IMR-90 (cell line): ENCODE results near the gene PPP6R3. TPM values are rescaled to one million over a fixed set of nuclear protein-coding genes. Genes with fewer than 3 reads are reported as not detected.

Experiments used
- ATAC-seq: fragments of 200-7000 bp; cut with Tn5 transposase; 2 replicates; pipeline ENCODE4 v1.9.1; 2020; ENCODE audit warnings: low read depth, mild to moderate bottlenecking, moderate library complexity
- BruUV-seq: library from RNA; stranded (reverse); fragments of 400-500 nt; replicated peaks from 2 replicates; lab custom pipeline; 2021; lab: Mats Ljungman, UMichigan
- CTCF ChIA-PET: fragments of 300-600 bp; formaldehyde crosslinking; extraction: SDS; loops from one replicate; lab custom pipeline; 2021; ENCODE audit warnings: antibody characterized with exemption; lab: Yijun Ruan, JAX
- POLR2A ChIA-PET: fragments of 300-600 bp; sonication (Branson Sonifier 250); formaldehyde crosslinking; loops from one replicate; lab custom pipeline; 2022; ENCODE audit warnings: antibody characterized with exemption; ENCODE audit not compliant: unreplicated experiment; lab: Charles Lee
- DNase-seq: peaks from one replicate; pipeline ENCODE4 v3.0.0; 2013
- H2AFZ ChIP-seq: replicated peaks from 2 replicates; pipeline ENCODE3; 2013; ENCODE audit warnings: low read length, mild to moderate bottlenecking; ENCODE audit not compliant: poor library complexity
- H2AK5ac ChIP-seq: 2 replicates; pipeline ENCODE4 v1.6.1; 2013; ENCODE audit warnings: low read depth, low read length, inconsistent platforms
- H2AK9ac ChIP-seq: replicated peaks from 2 replicates; pipeline ENCODE3; 2013; ENCODE audit warnings: mild to moderate bottlenecking, low read depth, low read length, moderate library complexity; ENCODE audit not compliant: poor library complexity
- H2BK120ac ChIP-seq: 2 replicates; pipeline ENCODE4 v1.6.1; 2013; ENCODE audit warnings: low read depth, low read length, inconsistent platforms
- H2BK15ac ChIP-seq: 3 replicates; pipeline ENCODE4 v1.6.1; 2013; ENCODE audit warnings: low read depth, low read length, inconsistent platforms
- H2BK20ac ChIP-seq: 2 replicates; pipeline ENCODE4 v1.6.1; 2013; ENCODE audit warnings: low read depth, mild to moderate bottlenecking, inconsistent platforms, low read length, moderate library complexity
- H2BK5ac ChIP-seq: 2 replicates; pipeline ENCODE4 v1.6.1; 2013; ENCODE audit warnings: mild to moderate bottlenecking, low read depth, low read length, inconsistent platforms; ENCODE audit not compliant: poor library complexity, severe bottlenecking
- H3K14ac ChIP-seq: replicated peaks from 2 replicates; pipeline ENCODE4 v1.6.1; 2013; ENCODE audit warnings: low read depth, low read length, inconsistent platforms
- H3K18ac ChIP-seq: 2 replicates; pipeline ENCODE4 v1.6.1; 2013; ENCODE audit warnings: low read depth, low read length, control low read depth
- H3K23ac ChIP-seq: 2 replicates; pipeline ENCODE4 v1.6.1; 2013; ENCODE audit warnings: low read depth, low read length, inconsistent platforms
- H3K27ac ChIP-seq: 2 replicates; pipeline ENCODE4 v1.5.1; 2013; ENCODE audit warnings: mild to moderate bottlenecking, control low read depth, low read length; ENCODE audit not compliant: insufficient read depth
- H3K27me3 ChIP-seq: 2 replicates; pipeline ENCODE4 v1.6.1; 2013; ENCODE audit warnings: low read length; ENCODE audit not compliant: control insufficient read depth, insufficient read depth
- H3K36me3 ChIP-seq: 2 replicates; pipeline ENCODE4 v1.6.1; 2013; ENCODE audit warnings: low read length, mixed read lengths; ENCODE audit not compliant: control insufficient read depth, insufficient read depth
- H3K4ac ChIP-seq: 2 replicates; pipeline ENCODE4 v1.6.1; 2013; ENCODE audit warnings: low read depth, low read length, inconsistent platforms
- H3K4me1 ChIP-seq: 2 replicates; pipeline ENCODE4 v1.6.1; 2013; ENCODE audit warnings: low read length, mixed read lengths; ENCODE audit not compliant: control insufficient read depth, insufficient read depth
- H3K4me2 ChIP-seq: 2 replicates; pipeline ENCODE4 v1.6.1; 2013; ENCODE audit warnings: low read depth, mild to moderate bottlenecking, control low read depth, low read length, moderate library complexity
- H3K4me3 ChIP-seq: 2 replicates; pipeline ENCODE4 v1.5.1; 2013; ENCODE audit warnings: low read depth, mild to moderate bottlenecking, control low read depth, low read length, moderate library complexity; ENCODE audit not compliant: insufficient read depth
- H3K56ac ChIP-seq: 2 replicates; pipeline ENCODE4 v1.6.1; 2013; ENCODE audit warnings: low read length, inconsistent platforms; ENCODE audit not compliant: insufficient read depth; ENCODE audit errors: extremely low read depth
- H3K79me1 ChIP-seq, 2 experiments: 2 replicates each; pipeline ENCODE4 v1.6.1; 2013; ENCODE audit warnings: low read length in 2 of 2, inconsistent platforms in 1 of 2, low read depth in 1 of 2
- H3K9ac ChIP-seq: 2 replicates; pipeline ENCODE4 v1.6.1; 2013; ENCODE audit warnings: low read depth, low read length, control low read depth
- H3K9me1 ChIP-seq: 2 replicates; pipeline ENCODE4 v1.6.1; 2013; ENCODE audit warnings: low read length, inconsistent platforms; ENCODE audit not compliant: insufficient read depth
- H3K9me3 ChIP-seq: 2 replicates; pipeline ENCODE4 v1.6.1; 2013; ENCODE audit warnings: low read length; ENCODE audit not compliant: control insufficient read depth, insufficient read depth
- H4K20me1 ChIP-seq: 2 replicates; pipeline ENCODE4 v1.6.1; 2013; ENCODE audit warnings: low read length, inconsistent platforms; ENCODE audit not compliant: insufficient read depth
- H4K5ac ChIP-seq: 2 replicates; pipeline ENCODE4 v1.6.1; 2013; ENCODE audit warnings: mild to moderate bottlenecking, low read depth, low read length, control low read depth
- H4K8ac ChIP-seq, 2 experiments: 2 replicates each; pipeline ENCODE4 v1.6.1; 2013; ENCODE audit warnings: low read depth in 2 of 2, low read length in 2 of 2, control low read depth in 1 of 2, inconsistent platforms in 1 of 2
- H4K91ac ChIP-seq: 2 replicates; pipeline ENCODE4 v1.6.1; 2013; ENCODE audit warnings: low read depth, low read length, inconsistent platforms; ENCODE audit not compliant: insufficient read depth
- BHLHE40 ChIP-seq: fragments of 150-350 bp; IDR thresholded peaks from 2 replicates; pipeline ENCODE4 v1.6.1; 2016; ENCODE audit warnings: mild to moderate bottlenecking, low read depth, low read length
- CEBPB ChIP-seq: IDR thresholded peaks from 2 replicates; pipeline ENCODE4 v1.6.1; 2012; ENCODE audit warnings: low read depth, low read length, improper control_type of control experiment
- CHD1 ChIP-seq: IDR thresholded peaks from 2 replicates; pipeline ENCODE4 v1.6.1; 2012; ENCODE audit warnings: low read depth, low read length, improper control_type of control experiment
- FOS ChIP-seq: fragments of 150-350 bp; IDR thresholded peaks from 2 replicates; pipeline ENCODE4 v1.6.1; 2016; ENCODE audit warnings: low read depth, low read length
- MAFK ChIP-seq: IDR thresholded peaks from 2 replicates; pipeline ENCODE4 v1.6.1; 2012; ENCODE audit warnings: low read depth, low read length, improper control_type of control experiment
- MAZ ChIP-seq: IDR thresholded peaks from 2 replicates; pipeline ENCODE4 v1.6.1; 2012; ENCODE audit warnings: low read depth, mild to moderate bottlenecking, low read length, improper control_type of control experiment, moderate library complexity, borderline replicate concordance
- MXI1 ChIP-seq: IDR thresholded peaks from 2 replicates; pipeline ENCODE4 v1.6.1; 2012; ENCODE audit warnings: low read depth, mild to moderate bottlenecking, low read length, moderate library complexity, borderline replicate concordance
- NFE2L2 ChIP-seq: fragments of 150-350 bp; IDR thresholded peaks from 2 replicates; pipeline ENCODE4 v1.6.1; 2016; ENCODE audit warnings: low read depth, mild to moderate bottlenecking, low read length
- POLR2A ChIP-seq: IDR thresholded peaks from 2 replicates; pipeline ENCODE4 v1.6.1; 2012; ENCODE audit warnings: mild to moderate bottlenecking, low read depth, low read length
- RAD21 ChIP-seq: IDR thresholded peaks from 2 replicates; pipeline ENCODE4 v1.6.1; 2012; ENCODE audit warnings: low read length, improper control_type of control experiment
- RCOR1 ChIP-seq: IDR thresholded peaks from 2 replicates; pipeline ENCODE4 v1.6.1; 2012; ENCODE audit warnings: mild to moderate bottlenecking, low read length, improper control_type of control experiment; ENCODE audit not compliant: insufficient replicate concordance
- RFX5 ChIP-seq: IDR thresholded peaks from 2 replicates; pipeline ENCODE4 v1.8.0; 2012; ENCODE audit warnings: low read depth, mild to moderate bottlenecking, low read length, moderate library complexity
- SMC3 ChIP-seq: fragments of 150-350 bp; IDR thresholded peaks from 2 replicates; pipeline ENCODE4 v1.6.1; 2016; ENCODE audit warnings: low read depth, mild to moderate bottlenecking, antibody characterized with exemption, low read length, moderate library complexity
- WGBS, 2 experiments: methylation state at CpG; one replicate each; pipeline versions ENCODE4 v1.1.5 to v1.1.7; 2013; ENCODE audit warnings: missing lambda C conversion rate in 2 of 2; ENCODE audit not compliant: insufficient read length in 1 of 2; ENCODE audit errors: extremely low coverage in 2 of 2; 5-methylcytosine and 5-hydroxymethylcytosine counted together
- dilution Hi-C: fragments of 300-500 bp; cut with HindIII; formaldehyde crosslinking; loops from one replicate; pipeline ENCODE4 v1.14.3; 2018; ENCODE audit warnings: low sequenced_read_pairs; ENCODE audit not compliant: unreplicated experiment
- in situ Hi-C: fragments of 300-500 bp; cut with MboI; formaldehyde crosslinking; loops from 3 replicates; pipeline ENCODE4 v1.14.3; 2019; ENCODE audit warnings: low sequenced_read_pairs, inconsistent platforms, mixed read lengths
- intact Hi-C: fragments of 100-400 bp; cut with micrococcal nuclease; formaldehyde crosslinking; loops from 2 replicates; pipeline ENCODE4 v1.10.0; 2022
- polyA plus RNA-seq, 3 experiments: library from polyadenylated mRNA; depleted of rRNA; stranded (reverse); fragments of >200 nt; gene quantifications; 2 replicates each; pipeline ENCODE4 v1.2.3, GENCODE V29; 2012; ENCODE audit warnings: low replicate concordance in 1 of 3
- total RNA-seq: library from RNA; depleted of rRNA; stranded (reverse); fragments of >200 nt; gene quantifications from 2 replicates; pipeline ENCODE4 v1.2.3, GENCODE V29; 2012
- TF ChIP-seq, protein P1 (sequence below): fragments of 150-350 bp; IDR thresholded peaks from 2 replicates; pipeline ENCODE4 v1.6.1; 2017; ENCODE audit warnings: mild to moderate bottlenecking, antibody characterized with exemption, low read length, low read depth
- TF ChIP-seq, protein P2 (sequence below): fragments of 150-350 bp; IDR thresholded peaks from 2 replicates; pipeline ENCODE4 v1.6.1; 2016; ENCODE audit warnings: low read depth, mild to moderate bottlenecking, low read length, moderate library complexity, borderline replicate concordance
- TF ChIP-seq, protein P3 (sequence below): conservative IDR thresholded peaks from 2 replicates; pipeline ENCODE4 v1.5.1; 2012; ENCODE audit warnings: mild to moderate bottlenecking, low read depth, low read length, improper control_type of control experiment

The PPP6R3 gene
- total and polyA plus RNA-seq, 2 of the 4 experiments (the other 2 are of a cell fraction) = 29.0 to 123 TPM

DNA sequence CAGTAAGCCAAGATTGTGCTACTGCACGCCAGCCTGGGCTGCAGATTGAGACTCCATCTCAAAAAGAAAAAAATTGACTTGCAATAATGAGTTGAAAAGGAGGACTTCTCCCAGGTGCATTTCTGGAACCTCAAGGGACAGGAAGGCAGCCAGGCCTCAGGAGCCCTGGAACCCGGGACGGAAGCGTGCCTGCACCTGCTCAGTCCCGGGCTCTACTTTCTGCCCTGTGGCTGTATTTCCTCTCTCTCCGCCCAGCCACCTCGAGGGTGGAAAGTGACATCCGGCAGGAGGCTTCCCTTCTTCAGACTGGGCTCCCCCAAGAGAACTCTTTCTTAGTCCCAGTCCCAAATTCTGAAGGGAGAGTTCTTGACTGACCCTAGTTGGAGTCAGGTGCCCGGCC is 203.6 kb downstream of the PPP6R3 start:
- no CpG with 5 or more reads among the region's 9 CpGs for WGBS, 2 experiments
- Histone ChIP-seq H3K79me1 (no peaks in the 10 kb centered on the region), H2AFZ (no peak overlapping the region), H3K4me2 (no peak overlapping the region), H3K18ac (no peak overlapping the region), H4K5ac (no peak overlapping the region), H2BK5ac (no peak overlapping the region), H3K36me3 (no peaks in the 10 kb centered on the region), H3K9ac (no peak overlapping the region), H3K4ac (no peak overlapping the region), H2BK15ac (no peak overlapping the region), H3K27me3 (peaks cover 38% of the 10 kb centered on the region), H3K4me1 (peaks cover 4% of the 10 kb centered on the region; the same call in 1 of the 2 replicates), H3K9me3 (peaks cover 4% of the 10 kb centered on the region), H3K56ac (no peak overlapping the region), H3K23ac (no peak overlapping the region), H2AK5ac (no peak overlapping the region), H4K91ac (no peak overlapping the region), H3K27ac (no peak overlapping the region), H2BK120ac (no peak overlapping the region), H3K14ac (no peak overlapping the region), H4K8ac (no peak overlapping the region), H3K4me3 (no peak overlapping the region), H2BK20ac (no peak overlapping the region), H2AK9ac (no peak overlapping the region), H4K20me1 (no peaks in the 10 kb centered on the region), H3K9me1 (no peaks in the 10 kb centered on the region)
- in situ Hi-C loops = no loop called here
- no peak for TF ChIP-seq FOS
- no peak for TF ChIP-seq CHD1
- no peak for TF ChIP-seq BHLHE40
- TF ChIP-seq, protein P1, sequence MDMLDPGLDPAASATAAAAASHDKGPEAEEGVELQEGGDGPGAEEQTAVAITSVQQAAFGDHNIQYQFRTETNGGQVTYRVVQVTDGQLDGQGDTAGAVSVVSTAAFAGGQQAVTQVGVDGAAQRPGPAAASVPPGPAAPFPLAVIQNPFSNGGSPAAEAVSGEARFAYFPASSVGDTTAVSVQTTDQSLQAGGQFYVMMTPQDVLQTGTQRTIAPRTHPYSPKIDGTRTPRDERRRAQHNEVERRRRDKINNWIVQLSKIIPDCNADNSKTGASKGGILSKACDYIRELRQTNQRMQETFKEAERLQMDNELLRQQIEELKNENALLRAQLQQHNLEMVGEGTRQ = no peak
- no peak for TF ChIP-seq SMC3
- no peak for TF ChIP-seq NFE2L2
- no peak for TF ChIP-seq MAFK
- no peak for TF ChIP-seq POLR2A
- TF ChIP-seq, protein P2, sequence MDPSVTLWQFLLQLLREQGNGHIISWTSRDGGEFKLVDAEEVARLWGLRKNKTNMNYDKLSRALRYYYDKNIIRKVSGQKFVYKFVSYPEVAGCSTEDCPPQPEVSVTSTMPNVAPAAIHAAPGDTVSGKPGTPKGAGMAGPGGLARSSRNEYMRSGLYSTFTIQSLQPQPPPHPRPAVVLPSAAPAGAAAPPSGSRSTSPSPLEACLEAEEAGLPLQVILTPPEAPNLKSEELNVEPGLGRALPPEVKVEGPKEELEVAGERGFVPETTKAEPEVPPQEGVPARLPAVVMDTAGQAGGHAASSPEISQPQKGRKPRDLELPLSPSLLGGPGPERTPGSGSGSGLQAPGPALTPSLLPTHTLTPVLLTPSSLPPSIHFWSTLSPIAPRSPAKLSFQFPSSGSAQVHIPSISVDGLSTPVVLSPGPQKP = no peak
- TF ChIP-seq, protein P3, sequence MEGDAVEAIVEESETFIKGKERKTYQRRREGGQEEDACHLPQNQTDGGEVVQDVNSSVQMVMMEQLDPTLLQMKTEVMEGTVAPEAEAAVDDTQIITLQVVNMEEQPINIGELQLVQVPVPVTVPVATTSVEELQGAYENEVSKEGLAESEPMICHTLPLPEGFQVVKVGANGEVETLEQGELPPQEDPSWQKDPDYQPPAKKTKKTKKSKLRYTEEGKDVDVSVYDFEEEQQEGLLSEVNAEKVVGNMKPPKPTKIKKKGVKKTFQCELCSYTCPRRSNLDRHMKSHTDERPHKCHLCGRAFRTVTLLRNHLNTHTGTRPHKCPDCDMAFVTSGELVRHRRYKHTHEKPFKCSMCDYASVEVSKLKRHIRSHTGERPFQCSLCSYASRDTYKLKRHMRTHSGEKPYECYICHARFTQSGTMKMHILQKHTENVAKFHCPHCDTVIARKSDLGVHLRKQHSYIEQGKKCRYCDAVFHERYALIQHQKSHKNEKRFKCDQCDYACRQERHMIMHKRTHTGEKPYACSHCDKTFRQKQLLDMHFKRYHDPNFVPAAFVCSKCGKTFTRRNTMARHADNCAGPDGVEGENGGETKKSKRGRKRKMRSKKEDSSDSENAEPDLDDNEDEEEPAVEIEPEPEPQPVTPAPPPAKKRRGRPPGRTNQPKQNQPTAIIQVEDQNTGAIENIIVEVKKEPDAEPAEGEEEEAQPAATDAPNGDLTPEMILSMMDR = no peak
- no peak for TF ChIP-seq RAD21
- no peak for TF ChIP-seq RFX5
- TF ChIP-seq RCOR1 = no peak
- no peak for TF ChIP-seq MXI1
- TF ChIP-seq MAZ = no peak
- no peak for TF ChIP-seq CEBPB
- DNase-seq (no peak), ATAC-seq (no peak)
- dilution Hi-C loops = no loop called here
- intact Hi-C loops = no loop called here
- CTCF ChIA-PET = interaction anchor here (0.9 kb wide), 1 partner anchor 10 kb away, joined by 4 read pairs; no protein-coding TSS in a partner anchor
- no TSS peak for BruUV-seq
- POLR2A ChIA-PET = no interaction called here
